Measurements from ENCODE around the gene TMEM50B.
"Not testable (repeated sequence)": the region's sequence is repeated elsewhere in the genome, so short reads cannot be mapped to it uniquely, and the experiment has no call there.

TMEM50B gene

DNA sequence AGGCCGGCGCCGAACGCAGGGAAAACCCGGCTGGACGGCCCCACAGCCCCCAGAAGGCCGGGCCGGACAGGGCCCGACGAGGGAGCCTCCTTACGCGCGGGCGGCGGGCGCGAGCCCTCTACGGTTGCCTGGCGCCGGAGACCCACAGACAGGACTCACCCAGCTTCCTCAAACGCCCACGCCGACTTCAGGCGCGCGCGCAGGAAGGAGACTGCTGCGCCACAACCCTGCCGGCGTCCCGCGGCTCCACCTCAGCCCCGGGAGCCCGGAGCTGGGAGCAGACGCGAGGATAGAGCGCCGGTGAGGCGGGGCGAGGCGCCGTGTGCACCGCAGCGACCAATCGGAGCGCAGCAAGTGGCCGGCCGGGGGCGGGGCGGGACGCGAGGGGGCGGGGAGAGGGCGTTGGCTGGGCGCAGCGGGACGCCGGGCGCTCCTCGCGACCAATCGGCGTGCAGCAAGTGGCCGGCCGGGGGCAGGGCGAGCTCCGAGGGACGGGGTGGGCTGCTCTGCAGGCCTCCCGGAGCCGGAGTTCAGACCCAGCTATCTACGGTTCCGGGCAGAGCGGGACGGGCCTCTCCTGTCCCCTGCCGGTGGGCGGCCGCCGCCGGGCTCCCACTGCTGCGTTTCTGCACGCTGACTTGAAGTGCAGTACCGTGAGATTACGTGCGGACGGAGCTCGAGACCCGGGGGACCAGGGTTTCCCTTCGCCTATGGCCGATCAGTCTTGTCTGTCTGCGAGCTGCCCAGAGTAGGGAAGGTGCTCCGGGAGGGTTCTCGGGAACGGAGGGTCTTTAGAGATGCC lies at the start of gene TMEM50B:
TSS of gene TMEM50B (minus strand) at position 296 of the 802 bp plus-strand sequence. CDS start 11,089 bp downstream, outside the sequence.
- no peak for FAIRE-seq

- FAIRE-seq: no peak
Observed at GRCh38 chr21:33522953-33523349, 43.2 kb upstream of the TMEM50B start.

DNA sequence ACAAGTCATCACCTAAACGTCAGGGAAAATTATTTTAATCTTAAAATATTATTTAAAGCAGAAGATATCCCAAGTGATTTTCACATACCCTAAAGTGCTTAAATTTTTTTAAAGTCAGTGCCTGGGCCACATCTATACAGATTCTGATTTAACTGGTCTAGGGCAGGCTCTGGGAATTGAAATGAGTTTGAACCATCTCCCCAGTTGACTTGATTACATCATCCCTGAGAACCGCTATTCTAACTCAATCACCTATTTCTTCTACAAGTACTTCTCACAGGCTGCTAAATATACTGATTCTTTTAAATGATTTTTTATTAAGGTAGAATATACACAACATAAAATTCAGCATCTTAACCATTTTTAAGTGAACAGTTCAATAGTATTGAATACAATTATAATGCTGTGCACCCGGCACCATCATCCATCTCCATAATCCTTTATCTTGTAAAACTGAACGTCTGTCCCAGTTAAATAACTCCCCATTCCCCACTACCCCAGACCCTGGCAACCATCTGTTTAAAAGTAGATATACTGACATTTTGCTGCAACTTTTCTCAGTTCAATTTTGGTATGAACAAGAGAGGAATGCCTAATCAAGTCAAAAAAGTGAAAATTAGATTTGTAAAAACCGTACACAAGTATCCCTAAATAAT lies 42.7 kb upstream of the TMEM50B start:
- no peak for FAIRE-seq

- no peak for FAIRE-seq
Observed at GRCh38 chr21:33518899-33519298, 39.1 kb upstream of the TMEM50B start.

- FAIRE-seq: no peak
Observed at GRCh38 chr21:33514229-33514628, 34.5 kb upstream of the TMEM50B start.

DNA sequence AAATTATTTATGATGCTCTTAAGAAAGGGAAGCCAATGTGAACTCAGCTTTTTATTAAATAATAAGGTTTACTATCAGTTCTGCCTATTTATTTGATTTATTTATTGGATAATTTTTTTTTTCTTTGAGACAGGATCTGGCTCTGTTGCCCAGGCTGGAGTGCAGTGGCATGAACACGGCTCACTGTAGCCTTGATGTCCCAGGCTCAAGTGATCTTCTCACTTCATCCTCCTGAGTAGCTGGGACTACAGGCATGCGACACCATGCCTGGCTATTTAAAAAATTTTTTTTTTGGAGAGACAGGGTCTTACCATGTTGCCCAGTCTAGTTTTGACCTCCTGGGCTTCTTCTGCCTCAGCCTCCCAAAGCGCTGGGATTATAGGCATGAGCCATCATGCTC lies 32.7 kb upstream of the TMEM50B start:
- FAIRE-seq: no peak

GRCh38 chr21:33511639-33512038 lies 31.9 kb upstream of the TMEM50B start:
- no peak for FAIRE-seq

- FAIRE-seq: no peak
Observed at GRCh38 chr21:33510826-33511225, 31.1 kb upstream of the TMEM50B start.

GRCh38 chr21:33507003-33507402 lies 27.2 kb upstream of the TMEM50B start:
- FAIRE-seq: not testable (repeated sequence)

GRCh38 chr21:33505833-33506232 lies 26.1 kb upstream of the TMEM50B start:
- no peak for FAIRE-seq

- no peak for FAIRE-seq
Observed at GRCh38 chr21:33496345-33496744, 16.6 kb upstream of the TMEM50B start.

DNA sequence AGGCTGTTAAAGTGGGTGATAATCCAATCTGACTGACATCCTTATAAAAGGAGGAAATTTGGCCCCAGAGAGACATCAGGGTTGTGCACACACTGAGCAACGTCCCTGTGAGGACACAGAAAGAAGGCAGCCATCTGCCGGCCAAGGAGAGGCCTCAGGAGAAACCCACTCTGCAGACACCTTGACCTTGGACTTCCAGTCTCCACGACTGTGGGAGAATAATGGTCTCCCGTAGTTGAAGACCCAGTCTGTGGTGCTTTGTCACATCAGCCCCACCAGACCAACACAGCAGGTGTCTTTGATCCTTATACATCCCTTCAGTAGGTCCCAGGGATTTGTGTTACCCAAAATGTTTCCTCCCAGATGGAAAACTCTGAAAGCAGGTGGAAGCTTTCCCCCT lies 16.0 kb upstream of the TMEM50B start:
- FAIRE-seq: no peak

- no peak for FAIRE-seq
Observed at GRCh38 chr21:33493756-33494155, 14.0 kb upstream of the TMEM50B start.

GRCh38 chr21:33492571-33492970 lies 12.8 kb upstream of the TMEM50B start:
- no peak for FAIRE-seq

GRCh38 chr21:33491373-33492102 lies 11.8 kb upstream of the TMEM50B start, which contains the start of gene DNAJC28:
Gene DNAJC28 (minus strand): TSS chr21:33491716. CDS start chr21:33489393, 2,323 bp downstream.
- FAIRE-seq: no peak

DNA sequence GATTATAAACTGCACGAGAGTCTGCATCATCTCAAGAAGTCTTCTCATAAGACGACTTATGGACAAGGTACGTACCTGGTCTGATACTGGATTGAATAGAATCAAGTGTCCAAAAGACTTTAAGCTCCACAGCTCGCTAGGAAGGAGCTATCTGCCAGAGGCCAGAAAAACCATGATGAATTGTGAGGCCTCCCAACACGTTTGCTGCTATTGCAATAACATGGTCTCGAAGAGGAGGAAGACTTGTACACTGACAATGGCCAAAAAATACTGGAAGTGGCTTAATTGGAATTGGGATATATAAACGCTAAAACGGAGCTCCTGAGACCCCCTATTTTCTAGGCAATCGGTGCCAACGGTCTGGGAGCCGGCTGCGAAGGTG lies 11.2 kb upstream of the TMEM50B start:
- no peak for FAIRE-seq

- FAIRE-seq: no peak
Observed at GRCh38 chr21:33488936-33489335, 9.2 kb upstream of the TMEM50B start.

- FAIRE-seq: no peak
Observed at GRCh38 chr21:33487996-33488395, 8.2 kb upstream of the TMEM50B start.

DNA sequence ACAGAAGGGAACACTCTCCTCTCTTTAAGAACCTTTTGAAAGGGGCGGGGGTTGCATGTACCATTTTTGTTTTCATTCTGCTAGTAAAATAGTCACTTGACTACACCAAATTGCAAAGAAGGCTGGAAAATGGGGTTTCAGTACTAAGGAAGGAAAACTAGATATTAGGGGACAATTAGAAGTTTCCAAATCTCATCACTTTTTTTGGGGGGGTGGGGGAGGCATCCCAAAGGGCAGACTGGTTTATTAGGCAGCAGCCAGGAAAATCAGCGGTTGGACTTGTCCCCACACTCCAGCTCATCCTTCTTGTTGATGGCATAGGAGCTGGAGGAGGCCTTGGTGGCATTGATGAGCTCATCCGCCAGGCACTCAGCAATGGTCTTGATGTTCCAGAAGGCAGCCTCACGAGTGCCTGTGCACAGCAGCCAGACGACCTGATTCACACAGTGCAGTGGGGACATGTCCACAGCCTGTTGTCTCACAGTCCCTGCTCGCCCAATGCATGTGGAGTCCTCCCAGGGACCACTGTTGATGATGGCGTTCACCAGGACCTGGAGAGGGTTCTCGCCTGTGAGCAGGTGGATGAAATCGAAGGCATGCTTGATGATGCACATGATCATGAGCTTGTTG lies 1.7 kb upstream of the TMEM50B start:
- no peak for FAIRE-seq

DNA sequence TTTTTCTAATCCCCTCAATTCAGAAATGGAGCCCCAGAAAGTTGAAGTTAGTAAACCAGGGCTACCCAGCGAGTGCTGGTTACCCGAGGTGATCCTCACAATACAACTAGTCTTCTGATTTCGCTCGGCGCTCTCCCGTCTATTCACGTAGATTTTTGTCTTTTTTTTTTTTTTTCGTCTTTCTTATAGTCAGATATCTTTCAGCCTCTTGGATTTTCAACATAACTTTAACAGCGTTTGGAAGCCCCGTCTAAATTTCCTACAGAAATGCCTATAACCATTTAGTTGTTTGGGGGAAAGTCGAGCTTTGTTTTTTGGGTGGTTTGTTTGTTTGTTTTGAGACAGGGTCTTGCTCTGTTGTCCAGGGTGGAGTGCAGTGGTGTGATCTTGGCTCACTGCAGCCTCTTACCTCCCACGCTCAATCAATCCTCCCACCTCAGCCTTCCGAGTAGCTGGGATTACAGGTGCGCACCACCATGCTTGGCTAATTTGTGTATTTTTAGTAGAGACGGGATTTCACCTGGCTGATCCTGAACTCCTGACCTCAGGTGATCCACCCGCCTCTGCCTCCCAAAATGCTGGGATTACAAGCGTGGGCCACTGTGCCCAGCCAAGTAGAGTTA lies 818 bp upstream of the TMEM50B start:
- no peak for FAIRE-seq

- FAIRE-seq: no peak
Observed at GRCh38 chr21:33478935-33479678, 667 bp downstream of the TMEM50B start.

DNA sequence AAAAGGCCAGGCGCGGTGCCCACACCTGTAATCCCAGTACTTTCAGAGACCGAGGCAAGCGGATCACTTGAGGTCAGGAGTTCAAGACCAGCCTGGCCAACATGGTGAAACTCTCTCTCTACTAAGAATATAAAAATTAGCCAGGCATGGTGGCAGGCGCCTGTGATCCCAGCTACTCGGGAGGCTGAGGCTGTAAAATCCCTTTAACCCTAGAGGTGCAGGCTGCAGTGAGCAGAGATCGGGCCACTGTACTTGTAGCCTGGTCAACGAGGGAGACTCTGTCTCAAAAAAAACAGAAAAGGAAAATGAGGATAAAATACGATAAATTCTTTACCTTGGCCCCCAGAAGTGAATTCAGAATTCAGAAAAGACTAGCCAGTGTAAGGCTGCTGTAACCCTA lies 1.6 kb downstream of the TMEM50B start:
- FAIRE-seq: no peak

All from TTC549 (cell line).